GDM1 (cell line): ENCODE results near the gene NFKB1.
A peak's percentile ranks its signal among the peaks of the same experiment; 100 is the strongest.
"Not testable (repeated sequence)": the region's sequence is repeated elsewhere in the genome, so short reads cannot be mapped to it uniquely, and the experiment has no call there.

Source experiments
- DNase-seq: peaks from one replicate; lab custom pipeline; 2025; lab: John Stamatoyannopoulos, UW

NFKB1 gene

GRCh38 chr4:102565696-102566095 lies 64.5 kb downstream of the NFKB1 start:
- DNase-seq, result no peak

DNA sequence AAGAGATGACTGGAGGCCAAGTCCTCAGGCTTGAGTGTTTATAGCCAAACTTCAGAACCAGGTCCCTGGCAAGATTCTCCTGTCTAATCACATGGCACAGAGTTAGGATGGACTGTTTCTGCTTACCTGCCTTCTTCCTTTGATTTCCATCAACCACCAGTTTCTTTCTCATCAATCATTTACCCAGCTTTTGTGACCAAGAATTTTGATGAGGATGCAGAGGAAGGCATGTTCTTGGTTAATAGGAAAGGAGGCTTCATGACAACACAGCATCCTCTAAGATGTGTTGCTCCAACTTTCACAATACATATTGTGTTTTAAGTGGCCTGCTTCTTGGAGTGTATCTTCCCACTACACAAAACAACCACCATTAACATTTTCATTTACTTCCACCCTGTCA lies 65.3 kb downstream of the NFKB1 start:
- no peak for DNase-seq

GRCh38 chr4:102567427-102567826 lies 66.3 kb downstream of the NFKB1 start:
- DNase-seq, result no peak

DNA sequence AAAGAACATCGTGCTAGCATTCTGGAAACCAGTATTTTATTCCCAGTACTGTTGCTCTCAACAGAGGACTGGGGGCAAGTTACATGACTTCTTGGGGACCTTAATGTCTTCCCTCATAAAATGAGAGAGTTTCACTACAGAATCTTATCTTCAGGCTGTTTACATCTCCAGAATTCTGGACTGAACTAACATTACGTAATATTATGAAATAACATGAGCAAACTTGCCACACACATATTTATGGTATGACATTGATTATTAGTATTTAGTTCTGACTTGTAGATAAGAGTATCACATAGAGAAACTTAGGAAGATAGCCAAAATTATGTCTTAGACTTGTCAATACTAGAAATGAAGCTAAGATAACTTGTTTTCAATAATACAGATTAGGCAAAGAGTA lies 68.0 kb downstream of the NFKB1 start:
- no peak for DNase-seq

DNA sequence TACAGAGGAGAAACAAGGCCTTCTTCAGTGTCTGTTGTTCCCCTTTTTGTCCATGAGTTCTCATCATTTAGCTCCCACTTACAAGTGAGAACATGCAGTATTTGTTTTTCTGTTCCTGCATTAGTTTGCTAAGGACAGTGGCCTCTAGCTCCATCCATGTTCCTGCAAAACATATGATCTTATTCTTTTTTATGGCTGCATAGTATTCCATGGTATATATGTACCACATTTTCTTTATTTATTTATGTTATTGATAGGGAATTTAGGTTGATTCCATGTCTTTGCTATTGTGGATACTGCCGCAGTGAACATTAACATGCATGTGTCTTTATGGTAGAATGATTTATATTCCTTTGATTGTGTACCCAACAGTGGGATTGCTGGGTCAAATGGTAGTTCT lies 69.1 kb downstream of the NFKB1 start:
- not testable (repeated sequence) for DNase-seq

GRCh38 chr4:102572452-102572851 lies 71.3 kb downstream of the NFKB1 start:
- DNase-seq, result no peak

DNA sequence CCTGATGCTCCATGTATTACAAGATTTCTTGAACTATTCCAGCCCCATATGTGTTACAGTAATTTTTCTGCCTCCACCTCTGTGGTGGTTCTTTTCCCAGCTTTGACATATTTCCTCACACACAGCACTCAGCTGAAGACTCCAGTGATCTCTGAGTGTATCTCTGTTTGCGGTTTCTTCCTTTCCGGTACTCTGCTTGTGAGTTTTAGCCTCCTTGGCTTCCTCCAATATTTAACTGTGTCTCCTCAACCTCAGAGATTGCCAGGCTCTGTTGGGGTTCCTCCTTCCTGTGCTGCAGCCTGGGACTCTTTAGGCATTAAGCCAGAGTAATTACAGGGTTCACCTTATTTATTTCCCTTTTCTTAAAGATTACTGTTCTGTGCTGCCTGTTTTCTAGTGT lies 73.2 kb downstream of the NFKB1 start:
- DNase-seq, result peak; percentile 58

DNA sequence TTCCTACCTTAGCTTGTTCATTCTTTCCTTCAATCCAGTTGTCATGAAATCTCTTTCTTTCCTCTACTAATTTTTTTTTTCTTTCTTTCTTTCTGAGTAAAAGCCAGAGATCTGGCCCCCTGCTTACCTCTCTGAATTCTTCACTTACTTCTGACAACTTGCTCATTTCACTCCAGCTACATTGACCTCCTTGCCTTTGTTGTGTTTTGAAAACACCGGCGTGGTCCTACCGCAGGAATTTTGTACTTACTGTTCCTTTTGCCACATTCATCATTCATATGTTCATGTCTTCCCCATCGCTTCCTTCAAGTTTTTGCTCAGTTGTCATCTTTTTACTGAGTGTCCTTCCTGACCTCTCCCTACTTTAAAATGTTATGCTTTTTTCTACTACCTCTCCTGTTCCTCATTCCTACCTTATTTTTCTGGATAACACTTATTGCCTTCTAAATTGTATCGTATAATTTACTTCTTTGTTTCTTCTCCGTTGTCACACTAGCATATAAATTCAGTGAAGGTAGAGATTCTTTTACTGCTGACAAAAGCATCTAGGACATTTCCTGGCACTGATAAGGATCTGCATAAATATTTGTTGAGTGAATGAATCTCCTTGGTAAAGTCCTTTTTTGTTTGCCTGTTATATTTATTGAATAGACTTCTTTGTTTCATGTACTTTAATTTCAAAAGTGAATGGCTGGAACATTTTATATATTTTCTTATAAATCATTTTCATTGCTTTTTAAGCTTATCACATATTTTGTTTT lies 74.4 kb downstream of the NFKB1 start:
- DNase-seq, result no peak

GRCh38 chr4:102578270-102578669 lies 77.1 kb downstream of the NFKB1 start:
- DNase-seq, result no peak

GRCh38 chr4:102578819-102579218 lies 77.7 kb downstream of the NFKB1 start:
- DNase-seq, result no peak

DNA sequence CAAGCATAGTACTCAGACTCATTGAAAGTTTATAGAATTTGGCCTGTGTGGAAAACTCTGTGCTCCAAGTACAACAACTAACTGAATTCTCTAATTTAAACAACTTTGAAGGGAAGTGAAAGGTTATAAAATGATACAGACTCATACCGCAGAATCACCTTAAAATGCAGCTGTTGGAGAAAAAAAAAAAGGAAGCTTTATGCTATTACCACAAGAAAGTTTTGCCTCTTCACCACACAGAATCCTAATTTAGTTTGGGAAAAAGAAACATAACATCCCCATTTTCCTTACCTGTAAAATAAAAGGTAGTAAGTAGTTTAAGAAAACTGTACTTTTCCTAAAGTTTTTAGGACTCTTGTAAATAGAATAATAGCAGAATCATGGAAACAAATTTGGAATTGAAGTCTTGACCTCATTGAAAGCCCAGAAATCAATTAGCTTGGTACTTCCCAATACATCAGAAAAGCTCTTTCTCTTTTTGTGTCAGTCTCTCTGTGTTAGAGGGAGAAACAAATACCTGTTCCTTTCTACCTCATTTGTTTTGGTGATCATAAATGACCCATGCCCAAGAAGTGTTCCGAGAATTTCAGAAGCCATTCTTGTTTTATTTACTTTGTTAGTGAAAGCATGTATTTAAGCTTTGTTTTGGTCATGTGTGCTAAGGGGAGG lies 78.8 kb downstream of the NFKB1 start:
- no peak for DNase-seq

- DNase-seq, result no peak
Measured at GRCh38 chr4:102580463-102580842, 79.3 kb downstream of the NFKB1 start.

DNA sequence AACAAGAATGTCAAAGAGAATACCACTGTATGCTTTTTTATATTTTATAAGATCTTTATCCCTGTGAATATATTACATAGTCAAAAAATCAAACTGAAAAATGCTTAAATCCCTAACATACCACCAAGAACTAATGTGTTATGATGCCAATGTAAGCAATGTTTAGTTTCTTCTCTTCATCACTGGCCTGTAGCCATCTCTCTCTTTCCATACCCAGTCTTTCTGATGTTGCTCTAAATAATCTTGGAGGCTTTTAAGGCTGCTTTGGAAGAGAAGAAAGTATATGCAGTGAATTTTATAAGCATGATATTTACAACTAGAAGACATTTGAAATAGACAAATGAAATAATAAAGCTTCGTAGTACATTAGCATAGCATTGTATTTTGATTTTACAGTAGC lies 82.9 kb downstream of the NFKB1 start:
- DNase-seq, result no peak

DNA sequence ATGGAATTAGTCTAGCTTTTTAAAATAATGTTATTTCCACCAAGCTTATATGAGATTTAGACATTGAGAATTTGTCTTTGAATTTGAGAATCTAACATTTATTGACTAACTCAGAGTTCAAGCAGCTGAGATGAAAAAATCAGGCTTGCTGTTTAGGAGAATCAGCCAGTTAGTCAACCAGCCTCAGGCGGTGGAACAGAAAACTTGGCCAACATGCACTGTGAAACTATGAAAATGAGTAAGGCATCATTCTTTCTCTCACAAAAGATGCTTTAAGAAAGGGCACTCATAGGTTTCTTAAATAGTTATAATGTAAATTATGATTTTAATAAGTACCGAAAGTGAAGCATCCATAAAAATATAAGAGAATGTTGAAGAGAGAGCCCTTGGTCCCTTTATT lies 84.2 kb downstream of the NFKB1 start:
- no peak for DNase-seq

DNA sequence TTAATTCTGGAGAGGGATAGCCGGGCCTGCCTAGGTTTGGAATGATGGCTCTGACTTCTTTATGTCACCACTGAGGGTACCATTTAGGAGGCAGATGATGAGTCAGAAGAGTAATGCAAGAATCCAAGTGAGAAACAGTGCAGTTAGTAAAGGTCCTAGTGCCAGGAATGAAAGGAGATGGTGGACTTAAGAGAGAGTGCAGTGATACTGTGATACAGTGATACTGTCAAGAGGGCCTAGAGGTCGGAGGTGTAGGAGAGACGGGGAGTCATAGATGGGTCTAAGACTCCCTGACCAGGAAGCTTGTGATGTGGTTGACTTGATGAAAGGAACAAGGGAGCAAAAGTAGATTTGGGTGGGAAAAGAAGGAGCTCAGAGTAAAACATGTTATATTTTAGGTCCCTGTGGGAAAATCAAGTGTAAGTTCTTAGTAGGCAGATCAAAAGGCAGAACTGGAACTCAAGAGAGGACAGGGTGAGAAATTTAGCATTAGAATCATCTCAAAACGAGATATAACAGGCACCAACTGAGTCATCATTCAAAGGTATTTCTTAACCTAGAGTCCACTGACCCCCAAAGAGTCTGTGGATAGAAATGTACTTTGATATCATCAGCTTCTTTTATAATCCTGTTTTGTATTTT lies 85.0 kb downstream of the NFKB1 start:
- DNase-seq, result no peak

GRCh38 chr4:102586644-102587021 lies 85.5 kb downstream of the NFKB1 start:
- DNase-seq, result no peak

- no peak for DNase-seq
Measured at GRCh38 chr4:102589743-102590142, 88.6 kb downstream of the NFKB1 start.

- DNase-seq, result no peak
Measured at GRCh38 chr4:102592256-102592655, 91.1 kb downstream of the NFKB1 start.

DNA sequence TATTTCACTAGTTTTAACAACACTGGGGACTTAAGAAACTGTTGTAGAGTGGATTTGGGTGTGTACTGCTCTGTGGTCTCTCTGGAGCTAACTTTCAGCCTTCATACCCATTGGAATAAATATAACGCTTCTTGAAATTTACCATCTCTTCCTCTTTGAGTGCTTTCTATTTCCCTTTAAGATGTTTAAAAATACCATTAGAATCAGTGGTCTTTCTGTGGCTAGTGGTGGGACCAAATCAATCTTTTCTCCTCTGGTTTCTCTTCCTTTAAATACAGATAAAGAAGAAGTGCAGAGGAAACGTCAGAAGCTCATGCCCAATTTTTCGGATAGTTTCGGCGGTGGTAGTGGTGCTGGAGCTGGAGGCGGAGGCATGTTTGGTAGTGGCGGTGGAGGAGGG lies 92.0 kb downstream of the NFKB1 start:
- DNase-seq, result no peak

DNA sequence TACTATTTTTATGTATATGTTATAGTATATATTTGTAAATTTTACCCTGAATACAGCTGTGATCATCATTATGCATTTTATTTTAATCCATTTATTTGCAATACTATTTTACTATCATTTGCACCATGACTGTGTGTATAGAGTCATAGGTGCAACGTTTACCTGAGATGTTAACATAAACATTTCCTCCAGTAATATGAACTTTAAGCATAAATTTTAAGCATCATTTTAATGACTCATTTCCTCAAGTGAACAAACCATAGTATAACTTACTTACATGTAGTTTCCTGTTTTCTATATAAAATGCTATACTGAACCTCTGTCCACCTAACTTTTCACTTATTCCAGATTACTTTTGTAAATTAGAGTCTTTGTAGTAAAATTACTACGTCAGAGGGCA lies 92.8 kb downstream of the NFKB1 start:
- DNase-seq, result no peak

- DNase-seq, result no peak
Measured at GRCh38 chr4:102596532-102596931, 95.4 kb downstream of the NFKB1 start.

DNA sequence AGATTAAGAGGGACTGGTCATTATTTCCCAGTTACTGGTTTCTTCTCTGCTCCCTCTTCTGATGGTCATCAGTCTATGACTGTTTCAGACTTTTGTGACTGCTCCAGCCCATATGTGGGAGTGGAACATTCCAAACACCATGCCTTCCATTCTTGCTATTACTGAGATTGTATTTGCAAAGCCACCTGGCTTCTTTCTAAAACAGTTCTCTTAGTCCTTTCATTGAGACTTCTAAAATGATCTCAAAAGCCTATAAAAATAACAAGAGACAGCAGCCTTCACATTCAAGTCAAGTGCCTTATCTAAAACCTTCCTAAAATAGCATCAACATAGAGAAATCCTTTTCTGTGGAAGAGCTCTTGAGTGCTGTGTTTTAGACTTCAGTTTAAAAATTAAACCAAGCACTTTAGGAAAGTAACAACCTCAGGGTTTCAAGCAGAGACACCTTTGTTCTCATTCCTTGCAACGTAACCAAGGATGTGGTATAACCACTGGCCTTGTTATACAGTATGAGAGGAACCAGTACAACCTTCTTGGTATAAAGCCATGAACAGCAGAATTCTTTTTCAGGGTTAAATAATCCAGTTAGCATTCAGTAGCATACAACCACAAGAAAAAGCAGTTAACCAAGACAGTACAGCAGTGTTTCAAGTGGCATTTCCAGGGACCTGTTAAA lies 97.1 kb downstream of the NFKB1 start:
- DNase-seq, result no peak
